Measurements from ENCODE around the gene NAB1. TPM values are rescaled to one million over a fixed set of nuclear protein-coding genes. Genes with fewer than 3 reads are reported as not detected.
A peak's percentile ranks its signal among the peaks of the same experiment; 100 is the strongest.

NAB1 gene, protein sequence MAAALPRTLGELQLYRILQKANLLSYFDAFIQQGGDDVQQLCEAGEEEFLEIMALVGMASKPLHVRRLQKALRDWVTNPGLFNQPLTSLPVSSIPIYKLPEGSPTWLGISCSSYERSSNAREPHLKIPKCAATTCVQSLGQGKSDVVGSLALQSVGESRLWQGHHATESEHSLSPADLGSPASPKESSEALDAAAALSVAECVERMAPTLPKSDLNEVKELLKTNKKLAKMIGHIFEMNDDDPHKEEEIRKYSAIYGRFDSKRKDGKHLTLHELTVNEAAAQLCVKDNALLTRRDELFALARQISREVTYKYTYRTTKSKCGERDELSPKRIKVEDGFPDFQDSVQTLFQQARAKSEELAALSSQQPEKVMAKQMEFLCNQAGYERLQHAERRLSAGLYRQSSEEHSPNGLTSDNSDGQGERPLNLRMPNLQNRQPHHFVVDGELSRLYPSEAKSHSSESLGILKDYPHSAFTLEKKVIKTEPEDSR
- total RNA-seq: 45.0 TPM
- polyA plus RNA-seq (ENCODE audit: insufficient read depth, low read depth, low replicate concordance): 10.4 TPM
- long read RNA-seq, donor 1, partial matches to known transcripts: 5 of 10 reads
- long read RNA-seq, donor 1, other reads (novel, unspliced or antisense): 0 of 10 reads
- long read RNA-seq, donor 2: 0 reads
- long read RNA-seq, donor 3, partial matches to known transcripts: 0 of 4 reads
- long read RNA-seq, donor 3, other reads (novel, unspliced or antisense): 0 of 4 reads
- long read RNA-seq, donor 4, partial matches to known transcripts: 0 of 3 reads
- long read RNA-seq, donor 4, other reads (novel, unspliced or antisense): 0 of 3 reads
- long read RNA-seq, donor 5, partial matches to known transcripts: 0 of 1 reads
- long read RNA-seq, donor 5, other reads (novel, unspliced or antisense): 0 of 1 reads
- long read RNA-seq, donor 6, partial matches to known transcripts: 0 of 3 reads
- long read RNA-seq, donor 6, other reads (novel, unspliced or antisense): 0 of 3 reads
- long read RNA-seq, donor 7, transcript NAB1-202 (8 exons, 2,360 nt): major isoform, 5 of 11 reads
- long read RNA-seq, donor 7, partial matches to known transcripts: 2 of 11 reads
- long read RNA-seq, donor 7, other reads (novel, unspliced or antisense): 3 of 11 reads
- long read RNA-seq, donor 8, partial matches to known transcripts: 0 of 2 reads
- long read RNA-seq, donor 8, other reads (novel, unspliced or antisense): 0 of 2 reads
- long read RNA-seq, donor 9, partial matches to known transcripts: 0 of 1 reads
- long read RNA-seq, donor 9, other reads (novel, unspliced or antisense): 0 of 1 reads
- long read RNA-seq, donor 10, partial matches to known transcripts: 0 of 3 reads
- long read RNA-seq, donor 10, other reads (novel, unspliced or antisense): 0 of 3 reads

DNA sequence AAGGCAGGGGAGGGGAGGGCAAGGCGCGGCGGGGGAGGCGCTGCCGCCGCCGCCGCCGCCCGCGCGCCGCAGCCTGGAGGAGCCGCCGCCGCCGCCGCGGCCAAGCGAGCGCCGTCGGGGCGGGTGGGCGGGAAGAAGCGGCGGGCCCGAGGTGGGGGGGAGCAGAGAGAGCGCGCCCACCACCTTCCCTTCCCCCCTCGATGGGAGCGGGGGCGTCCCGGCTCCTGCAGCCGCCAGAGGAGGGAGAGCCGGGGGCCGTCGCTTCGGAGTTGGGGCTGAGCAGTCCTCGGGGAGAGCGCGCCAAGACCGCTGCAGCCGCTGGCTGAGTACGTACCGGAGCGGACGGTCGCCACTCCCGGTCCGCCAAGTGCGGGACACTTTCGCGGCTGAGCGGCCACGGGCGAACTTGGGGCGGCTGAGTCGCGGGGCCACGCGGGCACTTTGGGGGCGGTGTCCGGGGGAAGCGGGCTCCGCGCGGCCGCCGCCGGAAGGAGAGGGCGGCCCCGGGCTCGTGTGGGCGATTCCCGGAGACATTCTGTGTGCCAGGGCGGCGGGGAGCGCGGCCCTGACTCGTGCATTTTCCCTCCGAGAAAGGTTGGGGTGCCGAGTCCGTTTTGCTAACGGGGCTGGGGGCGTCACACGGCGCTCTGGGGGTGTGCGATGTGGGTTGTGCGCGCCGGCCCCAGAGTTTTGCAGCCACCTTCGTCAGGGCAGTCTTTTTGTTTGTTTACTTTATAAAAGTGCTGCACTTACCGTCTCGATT is at the start of gene NAB1:
TSS of gene NAB1 (plus strand) at position 49 of the 763 bp plus-strand sequence. CDS start 10,094 bp downstream, outside the sequence.
- FAIRE-seq: no peak
- Histone ChIP-seq H3K4me3 (ENCODE audit: low read length in 3 of 3) (peak within 1 kb of the TSS; percentile 72 to 97 (median 83)), H3K9me3 (ENCODE audit: control insufficient read depth in 2 of 3, insufficient read depth in 1 of 3, low read length in 3 of 3) (no peaks in the 10 kb centered on the region), H3K36me3 (ENCODE audit: control insufficient read depth in 2 of 3, insufficient read depth in 3 of 3, low read length in 3 of 3) (no peaks in the 10 kb centered on the region), H3K4me1 (ENCODE audit: control insufficient read depth in 2 of 3, insufficient read depth in 2 of 3, low read depth in 1 of 3, low read length in 3 of 3) (peaks cover 0 to 4% (median 0%) of the 10 kb centered on the region in 3 donors), H3K27me3 (ENCODE audit: control insufficient read depth, insufficient read depth, low read length) (no peaks in the 10 kb centered on the region), H3K9ac (ENCODE audit: low read length in 3 of 3) (peak within 1 kb of the TSS; percentile 41 to 97 (median 73)), H3K27ac (ENCODE audit: low read depth in 2 of 2, low read length in 2 of 2) (peak within 1 kb of the TSS; percentile 85 to 91)
- intact Hi-C loops (cut with DNase I): no loop called here
- peak; percentile 75 to 92 (median 85) for DNase-seq
- TF ChIP-seq, protein P1, sequence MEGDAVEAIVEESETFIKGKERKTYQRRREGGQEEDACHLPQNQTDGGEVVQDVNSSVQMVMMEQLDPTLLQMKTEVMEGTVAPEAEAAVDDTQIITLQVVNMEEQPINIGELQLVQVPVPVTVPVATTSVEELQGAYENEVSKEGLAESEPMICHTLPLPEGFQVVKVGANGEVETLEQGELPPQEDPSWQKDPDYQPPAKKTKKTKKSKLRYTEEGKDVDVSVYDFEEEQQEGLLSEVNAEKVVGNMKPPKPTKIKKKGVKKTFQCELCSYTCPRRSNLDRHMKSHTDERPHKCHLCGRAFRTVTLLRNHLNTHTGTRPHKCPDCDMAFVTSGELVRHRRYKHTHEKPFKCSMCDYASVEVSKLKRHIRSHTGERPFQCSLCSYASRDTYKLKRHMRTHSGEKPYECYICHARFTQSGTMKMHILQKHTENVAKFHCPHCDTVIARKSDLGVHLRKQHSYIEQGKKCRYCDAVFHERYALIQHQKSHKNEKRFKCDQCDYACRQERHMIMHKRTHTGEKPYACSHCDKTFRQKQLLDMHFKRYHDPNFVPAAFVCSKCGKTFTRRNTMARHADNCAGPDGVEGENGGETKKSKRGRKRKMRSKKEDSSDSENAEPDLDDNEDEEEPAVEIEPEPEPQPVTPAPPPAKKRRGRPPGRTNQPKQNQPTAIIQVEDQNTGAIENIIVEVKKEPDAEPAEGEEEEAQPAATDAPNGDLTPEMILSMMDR (IDR thresholded peaks at IDR 0.05; ENCODE audit: borderline replicate concordance, extremely low read depth, insufficient read depth): no peak

- Histone ChIP-seq H3K4me3 (ENCODE audit: low read length in 3 of 3) (no peak overlapping the region), H3K27ac (ENCODE audit: low read depth in 2 of 2, low read length in 2 of 2) (no peak overlapping the region), H3K4me1 (ENCODE audit: control insufficient read depth in 2 of 3, insufficient read depth in 2 of 3, low read depth in 1 of 3, low read length in 3 of 3) (no peaks in the 10 kb centered on the region), H3K36me3 (ENCODE audit: control insufficient read depth in 2 of 3, insufficient read depth in 3 of 3, low read length in 3 of 3) (no peaks in the 10 kb centered on the region), H3K9me3 (ENCODE audit: control insufficient read depth in 2 of 3, insufficient read depth in 1 of 3, low read length in 3 of 3) (no peaks in the 10 kb centered on the region), H3K27me3 (ENCODE audit: control insufficient read depth, insufficient read depth, low read length) (no peaks in the 10 kb centered on the region), H3K9ac (ENCODE audit: low read length in 3 of 3) (no peak overlapping the region)
- no peak for DNase-seq
- intact Hi-C loops (cut with DNase I): no loop called here
- TF ChIP-seq, protein P1 (IDR thresholded peaks at IDR 0.05; ENCODE audit: borderline replicate concordance, extremely low read depth, insufficient read depth): no peak
- FAIRE-seq: no peak
Measured at GRCh38 chr2:190599546-190600220, 49.2 kb upstream of the NAB1 start.

Data from kidney (tissue), 22 donors.